Brain microvascular endothelial cell (primary cell): ENCODE measurements around the gene A1BG.

Experiments
- DNase-seq: peaks from one replicate; pipeline ENCODE4 v3.0.0-alpha.2; 2020
- H3K27ac ChIP-seq: fragments of 250-450 bp; sonication (Bioruptor Pico); 2 replicates; pipeline ENCODE4 v1.5.1; 2020; ENCODE audit warnings: mild to moderate bottlenecking, moderate library complexity
- H3K27me3 ChIP-seq: fragments of 250-450 bp; sonication (Bioruptor Pico); replicated peaks from 2 replicates; pipeline ENCODE4 v1.5.1; 2020; ENCODE audit warnings: mild to moderate bottlenecking
- H3K36me3 ChIP-seq: fragments of 250-450 bp; sonication (Bioruptor Pico); replicated peaks from 2 replicates; pipeline ENCODE4 v1.5.1; 2020; ENCODE audit warnings: mild to moderate bottlenecking
- H3K4me3 ChIP-seq: 2 replicates; pipeline ENCODE4 v1.5.1; 2011; ENCODE audit warnings: low read depth, mild to moderate bottlenecking, control low read depth, low read length, moderate library complexity
- CTCF ChIP-seq: IDR thresholded peaks from 2 replicates; pipeline ENCODE4 v1.5.1; 2011; ENCODE audit warnings: low read depth, mild to moderate bottlenecking, moderate library complexity, low read length, control low read depth, inconsistent platforms; ENCODE audit errors: missing control alignments
- in situ Hi-C: cut with HindIII; loops from 2 replicates; pipeline ENCODE4 v1.10.0; 2017; ENCODE audit warnings: low sequenced_read_pairs, low pct_ligation_motif_present

The A1BG gene

DNA sequence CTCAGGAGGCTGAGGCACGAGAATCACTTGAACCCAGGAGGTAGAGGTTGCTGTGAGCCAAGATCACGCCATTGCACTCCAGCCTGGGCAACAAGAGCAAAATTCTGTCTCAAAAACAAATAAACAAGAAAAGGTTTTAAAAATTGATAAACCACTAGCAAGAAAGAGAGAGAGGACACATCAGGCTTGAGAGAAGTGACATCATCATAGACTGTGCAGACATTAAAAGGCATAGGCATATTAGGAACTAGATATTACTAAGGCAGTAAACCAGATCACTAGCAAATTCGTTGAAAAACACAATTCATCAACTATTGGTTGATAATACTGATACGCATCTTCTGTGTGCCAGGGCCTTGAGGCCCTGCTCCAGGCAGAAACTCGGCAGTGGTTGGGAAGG lies 7.7 kb downstream of the A1BG start:
- TF ChIP-seq CTCF, result no peak
- H3K36me3 ChIP-seq, result peaks cover 6% of the 10 kb centered on the region
- DNase-seq, result no peak
- no peak overlapping the region for H3K27ac ChIP-seq
- no peak overlapping the region for H3K4me3 ChIP-seq
- in situ Hi-C loops, result no loop called here
- no peaks in the 10 kb centered on the region for H3K27me3 ChIP-seq

GRCh38 chr19:58338825-58339558 lies 14.3 kb downstream of the A1BG start:
- Histone ChIP-seq H3K36me3 (peaks cover 34% of the 10 kb centered on the region), H3K4me3 (no peak overlapping the region), H3K27me3 (no peaks in the 10 kb centered on the region), H3K27ac (no peak overlapping the region)
- in situ Hi-C loops, result no loop called here
- TF ChIP-seq CTCF, result no peak
- no peak for DNase-seq

GRCh38 chr19:58338336-58338735 lies 15.0 kb downstream of the A1BG start:
- Histone ChIP-seq H3K36me3 (peaks cover 34% of the 10 kb centered on the region), H3K27me3 (no peaks in the 10 kb centered on the region), H3K27ac (no peak overlapping the region), H3K4me3 (no peak overlapping the region)
- in situ Hi-C loops, result no loop called here
- no peak for DNase-seq
- TF ChIP-seq CTCF, result no peak

DNA sequence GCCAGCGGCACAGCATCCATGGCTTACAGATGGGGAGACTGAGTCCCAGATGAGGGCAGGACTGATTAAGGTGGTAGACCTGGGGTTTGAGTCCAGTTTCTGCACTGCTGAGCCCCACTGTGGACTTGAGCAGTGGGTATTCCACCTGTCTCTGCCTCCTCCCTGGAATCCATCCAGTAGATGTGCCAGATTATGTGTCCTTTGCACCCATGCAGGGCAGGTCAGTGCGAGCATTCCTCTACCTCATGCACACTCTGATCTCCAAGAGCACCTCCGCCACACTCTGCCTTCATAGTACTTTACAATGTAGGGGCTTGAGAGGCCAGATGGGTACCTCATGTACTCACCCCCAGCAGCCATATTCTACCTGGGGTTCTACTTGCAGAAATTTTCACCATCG lies 16.5 kb downstream of the A1BG start:
- no peak overlapping the region for H3K27ac ChIP-seq

GRCh38 chr19:58336216-58336615 lies 17.1 kb downstream of the A1BG start:
- DNase-seq, result no peak
- in situ Hi-C loops, result no loop called here
- no peak for TF ChIP-seq CTCF
- no peaks in the 10 kb centered on the region for H3K27me3 ChIP-seq
- peaks cover 34% of the 10 kb centered on the region for H3K36me3 ChIP-seq
- no peak overlapping the region for H3K27ac ChIP-seq
- H3K4me3 ChIP-seq, result no peak overlapping the region

More for the DNA sequence above, 16.5 kb downstream of the A1BG start:
- Histone ChIP-seq H3K27me3 (no peaks in the 10 kb centered on the region), H3K4me3 (no peak overlapping the region), H3K36me3 (peaks cover 34% of the 10 kb centered on the region)
- in situ Hi-C loops, result no loop called here
- DNase-seq, result no peak
- TF ChIP-seq CTCF, result no peak

GRCh38 chr19:58335630-58336029 lies 17.7 kb downstream of the A1BG start:
- no peak overlapping the region for H3K27ac ChIP-seq
- no peak for DNase-seq
- no peak for TF ChIP-seq CTCF
- H3K27me3 ChIP-seq, result no peaks in the 10 kb centered on the region
- in situ Hi-C loops, result no loop called here
- peaks cover 34% of the 10 kb centered on the region for H3K36me3 ChIP-seq
- no peak overlapping the region for H3K4me3 ChIP-seq
